H1 (cell line): ENCODE data around the gene NECTIN3. TPM values are rescaled to one million over a fixed set of nuclear protein-coding genes. Genes with fewer than 3 reads are reported as not detected.

Source experiments
- CTCF ChIA-PET: fragments of 300-600 bp; sonication (Branson Sonifier 250); formaldehyde crosslinking; loops from one replicate; lab custom pipeline; 2021; ENCODE audit not compliant: partially characterized antibody; lab: Charles Lee
- POLR2A ChIA-PET: fragments of 300-600 bp; sonication (Branson Sonifier 250); formaldehyde crosslinking; loops from one replicate; lab custom pipeline; 2021; ENCODE audit warnings: inconsistent platforms; ENCODE audit not compliant: partially characterized antibody; lab: Charles Lee
- DNase-seq, 2 experiments: peaks; one replicate each; pipeline versions ENCODE4 v3.0.0 to v3.0.0-alpha.2; 2010 to 2022; ENCODE audit warnings: low spot score in 2 of 2, low read depth in 1 of 2, mixed read lengths in 1 of 2
- FAIRE-seq: peaks from 2 replicates; lab custom pipeline; 2011; peaks lifted over from hg19 to GRCh38; lab: Jason Lieb, UNC
- H2AFZ ChIP-seq: 2 replicates; pipeline ENCODE4 v1.8.1; 2012; ENCODE audit warnings: low read length, inconsistent platforms
- H2AK5ac ChIP-seq: 2 replicates; pipeline ENCODE4 v1.6.1; 2013; ENCODE audit warnings: low read depth, low read length
- H2BK120ac ChIP-seq: replicated peaks from 2 replicates; pipeline ENCODE3; 2013; ENCODE audit warnings: low read depth, low read length, inconsistent platforms
- H2BK12ac ChIP-seq: 2 replicates; pipeline ENCODE4 v1.6.1; 2013; ENCODE audit warnings: low read depth, low read length
- H2BK15ac ChIP-seq: 2 replicates; pipeline ENCODE4 v1.6.1; 2013; ENCODE audit warnings: low read length
- H2BK20ac ChIP-seq: 2 replicates; pipeline ENCODE4 v1.6.1; 2013; ENCODE audit warnings: low read length
- H2BK5ac ChIP-seq: 2 replicates; pipeline ENCODE4 v1.6.1; 2013; ENCODE audit warnings: low read depth, low read length
- H3K14ac ChIP-seq: 2 replicates; pipeline ENCODE4 v1.6.1; 2013; ENCODE audit warnings: inconsistent platforms; ENCODE audit not compliant: insufficient read length
- H3K18ac ChIP-seq: 2 replicates; pipeline ENCODE4 v1.6.1; 2013; ENCODE audit warnings: low read length; ENCODE audit errors: extremely low read depth
- H3K23ac ChIP-seq: 2 replicates; pipeline ENCODE4 v1.6.1; 2013; ENCODE audit warnings: inconsistent platforms; ENCODE audit not compliant: insufficient read length
- H3K23me2 ChIP-seq: 2 replicates; pipeline ENCODE4 v1.6.1; 2013; ENCODE audit warnings: low read depth, low read length
- H3K27ac ChIP-seq: 2 replicates; pipeline ENCODE4 v1.6.1; 2011; ENCODE audit warnings: low read depth, low read length, inconsistent platforms
- H3K27me3 ChIP-seq, 4 experiments: replicated peaks in 1 of 4; 1 replicate in 1 of 4; 2 replicates in 3 of 4; pipeline versions ENCODE4 v1.6.1 to v1.8.1; 2011 to 2013; ENCODE audit warnings: low read length in 3 of 4, mild to moderate bottlenecking in 3 of 4, inconsistent platforms in 2 of 4, mixed read lengths in 2 of 4, moderate library complexity in 1 of 4; ENCODE audit not compliant: control insufficient read depth in 3 of 4, insufficient read depth in 3 of 4; ENCODE audit errors: extremely low read depth in 1 of 4
- H3K36me3 ChIP-seq, 4 experiments: 2 replicates each; pipeline versions ENCODE4 v1.6.1 to v1.8.1; 2011 to 2013; ENCODE audit warnings: mild to moderate bottlenecking in 4 of 4, low read length in 3 of 4, moderate library complexity in 2 of 4, control low read depth in 1 of 4, inconsistent platforms in 1 of 4; ENCODE audit not compliant: insufficient read depth in 4 of 4, control insufficient read depth in 2 of 4
- H3K4ac ChIP-seq: replicated peaks from 2 replicates; pipeline ENCODE3; 2013; ENCODE audit warnings: low read length, low read depth, mixed read lengths, inconsistent platforms; ENCODE audit not compliant: insufficient read length
- H3K4me1 ChIP-seq, 4 experiments: replicated peaks in 1 of 4; 1 replicate in 1 of 4; 2 replicates in 3 of 4; pipeline versions ENCODE4 v1.6.1 to v1.8.1; 2011 to 2013; ENCODE audit warnings: low read length in 3 of 4, inconsistent platforms in 2 of 4, mixed read lengths in 1 of 4; ENCODE audit not compliant: insufficient read depth in 4 of 4, control insufficient read depth in 3 of 4
- H3K4me2 ChIP-seq, 2 experiments: 2 replicates each; pipeline versions ENCODE4 v1.6.1 to v1.8.1; 2011 to 2013; ENCODE audit warnings: low read depth in 2 of 2, low read length in 2 of 2, control low read depth in 1 of 2, inconsistent platforms in 1 of 2, mild to moderate bottlenecking in 1 of 2; ENCODE audit not compliant: insufficient read depth in 1 of 2
- H3K4me3 ChIP-seq, 4 experiments: fragments of 200-600, 300-600 bp in 1 of 4; sonication (generic), shearing (Covaris generic), sonication (Bioruptor Twin) in 1 of 4; 2 replicates each; pipeline versions ENCODE4 v1.5.1 to v1.8.1; 2011 to 2016; ENCODE audit warnings: low read length in 4 of 4, low read depth in 3 of 4, control low read depth in 2 of 4, inconsistent platforms in 2 of 4, mild to moderate bottlenecking in 2 of 4, mixed read lengths in 1 of 4, moderate library complexity in 1 of 4; ENCODE audit not compliant: insufficient read depth in 2 of 4; ENCODE audit errors: extremely low read depth in 1 of 4
- H3K56ac ChIP-seq: replicated peaks from 2 replicates; pipeline ENCODE3; 2013; ENCODE audit warnings: low read depth, mild to moderate bottlenecking, mixed read lengths, low read length, inconsistent platforms; ENCODE audit not compliant: insufficient read length
- H3K79me1 ChIP-seq: 2 replicates; pipeline ENCODE4 v1.6.1; 2013; ENCODE audit warnings: low read depth, low read length, control low read depth
- H3K79me2 ChIP-seq, 2 experiments: 2 replicates each; pipeline versions ENCODE4 v1.6.1 to v1.8.1; 2012 to 2013; ENCODE audit warnings: low read length in 2 of 2, mild to moderate bottlenecking in 2 of 2, inconsistent platforms in 1 of 2; ENCODE audit not compliant: insufficient read depth in 2 of 2, control insufficient read depth in 1 of 2
- H3K9ac ChIP-seq, 4 experiments: replicated peaks in 1 of 4; 1 replicate in 1 of 4; 2 replicates in 3 of 4; pipeline versions ENCODE4 v1.6.1 to v1.8.1; 2011 to 2013; ENCODE audit warnings: low read depth in 3 of 4, low read length in 3 of 4, control low read depth in 2 of 4, mild to moderate bottlenecking in 2 of 4, moderate library complexity in 2 of 4, inconsistent platforms in 1 of 4; ENCODE audit errors: extremely low read depth in 1 of 4
- H3K9me3 ChIP-seq, 2 experiments: 2 replicates each; pipeline versions ENCODE4 v1.6.1 to v1.8.1; 2012 to 2013; ENCODE audit warnings: mild to moderate bottlenecking in 2 of 2, moderate library complexity in 2 of 2, control low read depth in 1 of 2, inconsistent platforms in 1 of 2, low read depth in 1 of 2, low read length in 1 of 2, mixed read lengths in 1 of 2; ENCODE audit not compliant: insufficient read depth in 2 of 2
- H4K20me1 ChIP-seq, 2 experiments: replicated peaks in 1 of 2; 2 replicates each; pipeline versions ENCODE3 to v1.8.1; 2011 to 2013; ENCODE audit warnings: inconsistent platforms in 2 of 2, low read length in 2 of 2, mild to moderate bottlenecking in 1 of 2; ENCODE audit not compliant: insufficient read depth in 2 of 2, control insufficient read depth in 1 of 2
- H4K5ac ChIP-seq: 2 replicates; pipeline ENCODE4 v1.6.1; 2013; ENCODE audit warnings: low read length, low read depth, mixed read lengths, inconsistent platforms; ENCODE audit not compliant: insufficient read length
- H4K8ac ChIP-seq: 2 replicates; pipeline ENCODE4 v1.8.0; 2013; ENCODE audit warnings: mild to moderate bottlenecking, moderate library complexity, low read length, inconsistent platforms; ENCODE audit not compliant: insufficient read depth; ENCODE audit errors: extremely low read depth
- H4K91ac ChIP-seq: replicated peaks from 2 replicates; pipeline ENCODE3; 2013; ENCODE audit warnings: low read length, mixed read lengths, inconsistent platforms; ENCODE audit not compliant: insufficient read length
- ATF2 ChIP-seq: IDR thresholded peaks from 2 replicates; pipeline ENCODE4 v1.6.1; 2012; ENCODE audit warnings: low read length, inconsistent platforms
- CBX8 ChIP-seq: fragments of 300-800, 300-1000 bp; sonication (generic); IDR thresholded peaks from 2 replicates; pipeline ENCODE4 v1.7.1; 2016; ENCODE audit warnings: low read depth, low read length, borderline replicate concordance
- CHD1 ChIP-seq: IDR thresholded peaks from 2 replicates; pipeline ENCODE4 v1.6.1; 2012; ENCODE audit warnings: low read depth, low read length, improper control_type of control experiment
- E2F6 ChIP-seq: IDR thresholded peaks from 2 replicates; pipeline ENCODE4 v1.6.1; 2012; ENCODE audit warnings: inconsistent platforms
- EGR1 ChIP-seq: IDR thresholded peaks from 2 replicates; pipeline ENCODE4 v1.6.1; 2011; ENCODE audit warnings: low read depth, low read length, borderline replicate concordance
- FOSL1 ChIP-seq: IDR thresholded peaks from 2 replicates; pipeline ENCODE4 v1.6.1; 2011; ENCODE audit warnings: mild to moderate bottlenecking, low read depth, low read length, moderate library complexity; ENCODE audit not compliant: insufficient read depth
- GTF2F1 ChIP-seq: IDR thresholded peaks from 2 replicates; pipeline ENCODE4 v1.6.1; 2012; ENCODE audit warnings: low read depth, low read length, improper control_type of control experiment, borderline replicate concordance
- MAFK ChIP-seq: IDR thresholded peaks from 2 replicates; pipeline ENCODE4 v1.6.1; 2012; ENCODE audit warnings: low read depth, mild to moderate bottlenecking, improper control_type of control experiment, low read length
- RFX5 ChIP-seq: IDR thresholded peaks from 2 replicates; pipeline ENCODE4 v1.6.1; 2011; ENCODE audit warnings: low read depth, low read length, improper control_type of control experiment, borderline replicate concordance
- SP4 ChIP-seq: IDR thresholded peaks from 2 replicates; pipeline ENCODE4 v1.6.1; 2012; ENCODE audit warnings: low read length, inconsistent platforms
- TAF7 ChIP-seq: optimal IDR thresholded peaks from 2 replicates; pipeline ENCODE3; 2011; ENCODE audit warnings: low read depth, mild to moderate bottlenecking, inconsistent platforms, low read length, moderate library complexity, borderline replicate concordance
- TEAD4 ChIP-seq: IDR thresholded peaks from 2 replicates; pipeline ENCODE4 v1.6.1; 2012; ENCODE audit warnings: low read depth, low read length, inconsistent platforms, mixed read lengths
- WGBS, 2 experiments: shearing (Covaris generic) in 1 of 2; methylation state at CpG; one replicate each; pipeline versions ENCODE4 v1.1.6 to v1.1.7; 2013 to 2015; ENCODE audit warnings: low lambda C conversion rate in 2 of 2, mixed read lengths in 2 of 2, inconsistent platforms in 1 of 2, low coverage in 1 of 2, missing lambda C conversion rate in 1 of 2; ENCODE audit not compliant: insufficient replicate concordance in 2 of 2, insufficient coverage in 1 of 2, insufficient read length in 1 of 2; ENCODE audit errors: extremely low coverage in 1 of 2, missing lambda C conversion rate in 1 of 2; 5-methylcytosine and 5-hydroxymethylcytosine counted together
- polyA plus RNA-seq, 7 experiments: library from polyadenylated mRNA; depleted of rRNA in 3 of 7; stranded (reverse) in 5 of 7; unstranded in 2 of 7; fragments of >200 nt in 5 of 7; fragments of 200-250 nt in 2 of 7; gene quantifications; 1 replicate in 5 of 7; 2 replicates in 1 of 7; 4 replicates in 1 of 7; pipeline versions ENCODE4 v1.2.1 to v1.2.3, GENCODE V29; 2011 to 2013; ENCODE audit warnings: missing spikeins in 2 of 7, mixed read lengths in 2 of 7
- total RNA-seq: library from RNA; stranded (reverse); fragmentation: NEBNext Ultra II Directional; extraction: Animal tissue kit (Norgen Biotek cat#: 25700); gene quantifications from 2 replicates; pipeline ENCODE4 v1.2.1, GENCODE V29; 2021

NECTIN3 gene
- total and polyA plus RNA-seq, 2 of the 8 experiments (the other 6 are each of a cell fraction or from before 2014, with no cell fraction given): 13.6 to 50.6 TPM

- 93% methylated on average over 1 of the region's 1 CpG; no CpG with 5 or more reads in 1 of the 2 experiments for WGBS, 2 experiments
- H3K9ac ChIP-seq: no peak overlapping the region
- no peak overlapping the region for H2BK12ac ChIP-seq
- FAIRE-seq: no peak
- no peaks in the 10 kb centered on the region for H3K79me1 ChIP-seq
- H2BK5ac ChIP-seq: no peak overlapping the region
- no peak overlapping the region for H2BK120ac ChIP-seq
- ChIA-PET POLR2A (no interaction called here), CTCF (no interaction called here)
- no peaks in the 10 kb centered on the region for H3K27me3 ChIP-seq
- H3K56ac ChIP-seq: no peak overlapping the region
- H3K4me3 ChIP-seq: no peak overlapping the region
- H3K18ac ChIP-seq: no peak overlapping the region
- H4K20me1 ChIP-seq: no peaks in the 10 kb centered on the region
- no peak overlapping the region for H2BK15ac ChIP-seq
- no peak overlapping the region for H2BK20ac ChIP-seq
- no peak overlapping the region for H3K23ac ChIP-seq
- no peak overlapping the region for H4K91ac ChIP-seq
- H3K23me2 ChIP-seq: no peaks in the 10 kb centered on the region
- no peak overlapping the region for H4K5ac ChIP-seq
- H2AK5ac ChIP-seq: no peak overlapping the region
- H3K27ac ChIP-seq: no peak overlapping the region
- H3K4ac ChIP-seq: no peak overlapping the region
- H3K4me2 ChIP-seq: no peak overlapping the region
- DNase-seq: no peak
- H3K36me3 ChIP-seq: no peaks in the 10 kb centered on the region
- H3K9me3 ChIP-seq: no peaks in the 10 kb centered on the region
- H3K14ac ChIP-seq: no peak overlapping the region
- no peaks in the 10 kb centered on the region for H3K79me2 ChIP-seq
- peaks cover 0 to 3% (median 0%) of the 10 kb centered on the region in 4 experiments; a peak in 2 of 7 replicates for H3K4me1 ChIP-seq
- H2AFZ ChIP-seq: no peak overlapping the region
- H4K8ac ChIP-seq: no peak overlapping the region
- TF ChIP-seq TAF7 (no peak), RFX5 (no peak), ATF2 (no peak), FOSL1 (no peak), CBX8 (no peak), GTF2F1 (no peak), MAFK (no peak), CHD1 (no peak), SP4 (no peak), E2F6 (no peak), EGR1 (no peak), TEAD4 (no peak)
Observed at GRCh38 chr3:111033470-111034050, 38.1 kb upstream of the NECTIN3 start.
